Suprapubic skin (tissue), 4 donors: Measurements from ENCODE around the gene SLC5A8. TPM values are rescaled to one million over a fixed set of nuclear protein-coding genes. Genes with fewer than 3 reads are reported as not detected.

ENCODE experiments used
- DNase-seq, 2 donors: peaks; one replicate each; pipeline ENCODE4 v3.0.0-alpha.2; 2019; ENCODE audit warnings: low spot score in 2 of 2
- H3K27ac ChIP-seq: fragments of 200-600 bp; sonication (generic); one replicate; pipeline ENCODE4 v1.5.1; 2019
- H3K27me3 ChIP-seq: fragments of 200-600 bp; sonication (generic); one replicate; pipeline ENCODE4 v1.5.1; 2019
- H3K36me3 ChIP-seq: fragments of 200-600 bp; sonication (generic); one replicate; pipeline ENCODE4 v1.5.1; 2019
- H3K4me1 ChIP-seq: fragments of 200-600 bp; sonication (generic); one replicate; pipeline ENCODE4 v1.5.1; 2019
- H3K4me3 ChIP-seq: fragments of 200-600 bp; sonication (generic); one replicate; pipeline ENCODE4 v1.5.1; 2019; ENCODE audit warnings: mild to moderate bottlenecking
- H3K9me3 ChIP-seq: fragments of 200-600 bp; sonication (generic); one replicate; pipeline ENCODE4 v1.5.1; 2019
- EP300 ChIP-seq: sonication (generic); formaldehyde crosslinking; IDR thresholded peaks from one replicate; pipeline ENCODE4 v1.6.1; 2017; ENCODE audit warnings: antibody characterized with exemption
- POLR2A ChIP-seq, 2 donors: fragments of 450-650 bp; IDR thresholded peaks; one replicate each; pipeline ENCODE4 v1.6.1; 2017; ENCODE audit warnings: antibody characterized with exemption in 2 of 2, mild to moderate bottlenecking in 2 of 2, moderate library complexity in 2 of 2
- POLR2AphosphoS5 ChIP-seq, 3 donors: sonication (generic); formaldehyde crosslinking; IDR thresholded peaks; one replicate each; pipeline ENCODE4 v1.6.1; 2017; ENCODE audit warnings: antibody characterized with exemption in 3 of 3
- WGBS: methylation state at CpG from one replicate; pipeline ENCODE4 v1.1.5; 2018; 5-methylcytosine and 5-hydroxymethylcytosine counted together
- total RNA-seq, 4 donors: library from RNA; depleted of rRNA; stranded (reverse); fragments of >200 nt; gene quantifications; one replicate each; pipeline ENCODE4 v1.1.0, GENCODE V29; 2016
- TF ChIP-seq, protein P1 (sequence below), 2 donors: fragments of 200-600 bp in 1 of 2; fragments of 450-650 bp in 1 of 2; sonication (generic) in 1 of 2; IDR thresholded peaks; one replicate each; pipeline ENCODE4 v1.5.1; 2016 to 2019; ENCODE audit warnings: antibody characterized with exemption in 2 of 2, mild to moderate bottlenecking in 1 of 2, moderate library complexity in 1 of 2

The SLC5A8 gene
- total RNA-seq, 4 donors from 2014 or later = 0.38 to 1.3 (median 0.60) TPM; not detected in 1

GRCh38 chr12:101204602-101205304 lies 5.3 kb downstream of the SLC5A8 start:
- Histone ChIP-seq H3K9me3 (no peaks in the 10 kb centered on the region), H3K27ac (no peak overlapping the region), H3K36me3 (no peaks in the 10 kb centered on the region), H3K4me1 (peaks cover 6% of the 10 kb centered on the region), H3K4me3 (no peak overlapping the region), H3K27me3 (peaks cover 25% of the 10 kb centered on the region)
- DNase-seq = no peak
- TF ChIP-seq, protein P1, sequence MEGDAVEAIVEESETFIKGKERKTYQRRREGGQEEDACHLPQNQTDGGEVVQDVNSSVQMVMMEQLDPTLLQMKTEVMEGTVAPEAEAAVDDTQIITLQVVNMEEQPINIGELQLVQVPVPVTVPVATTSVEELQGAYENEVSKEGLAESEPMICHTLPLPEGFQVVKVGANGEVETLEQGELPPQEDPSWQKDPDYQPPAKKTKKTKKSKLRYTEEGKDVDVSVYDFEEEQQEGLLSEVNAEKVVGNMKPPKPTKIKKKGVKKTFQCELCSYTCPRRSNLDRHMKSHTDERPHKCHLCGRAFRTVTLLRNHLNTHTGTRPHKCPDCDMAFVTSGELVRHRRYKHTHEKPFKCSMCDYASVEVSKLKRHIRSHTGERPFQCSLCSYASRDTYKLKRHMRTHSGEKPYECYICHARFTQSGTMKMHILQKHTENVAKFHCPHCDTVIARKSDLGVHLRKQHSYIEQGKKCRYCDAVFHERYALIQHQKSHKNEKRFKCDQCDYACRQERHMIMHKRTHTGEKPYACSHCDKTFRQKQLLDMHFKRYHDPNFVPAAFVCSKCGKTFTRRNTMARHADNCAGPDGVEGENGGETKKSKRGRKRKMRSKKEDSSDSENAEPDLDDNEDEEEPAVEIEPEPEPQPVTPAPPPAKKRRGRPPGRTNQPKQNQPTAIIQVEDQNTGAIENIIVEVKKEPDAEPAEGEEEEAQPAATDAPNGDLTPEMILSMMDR (IDR thresholded peaks at IDR 0.05) = no peak
- TF ChIP-seq POLR2A (IDR thresholded peaks at IDR 0.05) (no peak), EP300 (no peak), POLR2AphosphoS5 (IDR thresholded peaks at IDR 0.05) (no peak)
- 67% methylated on average over 4 of the region's 4 CpGs for WGBS

DNA sequence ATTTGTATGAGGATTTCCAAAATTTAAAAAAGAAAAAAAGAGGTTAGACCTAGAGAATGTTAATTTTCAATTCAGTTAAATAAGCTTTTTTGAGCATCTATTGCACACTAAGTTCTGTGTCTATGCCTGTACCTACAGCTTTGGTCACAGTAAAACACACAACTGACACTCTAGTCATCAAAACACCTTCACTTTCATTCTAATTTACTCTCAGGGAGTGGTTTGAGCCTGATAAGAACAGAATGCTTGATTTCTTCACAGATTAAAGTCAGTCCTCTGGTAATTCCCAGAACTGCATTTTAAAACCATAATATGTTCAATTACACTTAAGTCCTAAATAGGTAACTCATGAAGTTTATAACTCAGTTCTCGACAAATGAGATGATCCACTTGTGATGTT lies 9.2 kb downstream of the SLC5A8 start:
- TF ChIP-seq POLR2AphosphoS5 (IDR thresholded peaks at IDR 0.05) (no peak), EP300 (no peak), POLR2A (IDR thresholded peaks at IDR 0.05) (no peak)
- TF ChIP-seq, protein P1 (IDR thresholded peaks at IDR 0.05) = no peak
- H3K4me1 ChIP-seq = no peaks in the 10 kb centered on the region
- WGBS = 90% methylated on average over 1 of the region's 1 CpG
- no peaks in the 10 kb centered on the region for H3K9me3 ChIP-seq
- no peaks in the 10 kb centered on the region for H3K36me3 ChIP-seq
- H3K4me3 ChIP-seq = no peak overlapping the region
- H3K27me3 ChIP-seq = no peaks in the 10 kb centered on the region
- H3K27ac ChIP-seq = no peak overlapping the region
- DNase-seq = no peak

DNA sequence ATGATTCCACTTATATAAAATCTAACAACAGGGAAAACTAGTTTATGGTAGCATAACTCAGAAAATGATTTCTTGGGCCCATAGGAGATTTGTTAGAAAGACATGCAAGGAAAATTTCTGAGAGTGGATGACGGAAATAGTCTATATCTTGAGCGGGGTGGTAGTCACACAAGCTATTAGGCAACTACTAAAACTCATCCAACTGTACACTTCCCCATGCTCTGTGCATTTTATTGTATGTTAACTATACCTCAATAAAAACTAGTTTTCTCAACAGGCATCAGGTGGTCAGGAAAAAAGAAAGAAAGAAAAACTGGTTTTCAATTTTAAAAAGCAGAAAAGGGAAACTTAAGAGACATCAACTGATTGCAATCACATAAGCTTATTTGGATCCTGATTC lies 9.9 kb downstream of the SLC5A8 start:
- H3K4me3 ChIP-seq = no peak overlapping the region
- no peaks in the 10 kb centered on the region for H3K27me3 ChIP-seq
- H3K4me1 ChIP-seq = no peaks in the 10 kb centered on the region
- no peak for TF ChIP-seq POLR2A (IDR thresholded peaks at IDR 0.05)
- WGBS = 93% methylated on average over 2 of the region's 2 CpGs
- no peaks in the 10 kb centered on the region for H3K36me3 ChIP-seq
- no peak for DNase-seq
- no peaks in the 10 kb centered on the region for H3K9me3 ChIP-seq
- no peak overlapping the region for H3K27ac ChIP-seq

- DNase-seq = no peak
- WGBS = 39% methylated on average over 2 of the region's 2 CpGs
- Histone ChIP-seq H3K27me3 (no peaks in the 10 kb centered on the region), H3K9me3 (no peaks in the 10 kb centered on the region), H3K27ac (no peak overlapping the region), H3K4me1 (no peaks in the 10 kb centered on the region), H3K4me3 (no peak overlapping the region), H3K36me3 (no peaks in the 10 kb centered on the region)
- TF ChIP-seq EP300 (no peak), POLR2A (IDR thresholded peaks at IDR 0.05) (no peak), POLR2AphosphoS5 (IDR thresholded peaks at IDR 0.05) (no peak)
- TF ChIP-seq, protein P1 (IDR thresholded peaks at IDR 0.05) = no peak
These were observed 23.7 kb downstream of the SLC5A8 start for GRCh38 chr12:101186291-101186690.

DNA sequence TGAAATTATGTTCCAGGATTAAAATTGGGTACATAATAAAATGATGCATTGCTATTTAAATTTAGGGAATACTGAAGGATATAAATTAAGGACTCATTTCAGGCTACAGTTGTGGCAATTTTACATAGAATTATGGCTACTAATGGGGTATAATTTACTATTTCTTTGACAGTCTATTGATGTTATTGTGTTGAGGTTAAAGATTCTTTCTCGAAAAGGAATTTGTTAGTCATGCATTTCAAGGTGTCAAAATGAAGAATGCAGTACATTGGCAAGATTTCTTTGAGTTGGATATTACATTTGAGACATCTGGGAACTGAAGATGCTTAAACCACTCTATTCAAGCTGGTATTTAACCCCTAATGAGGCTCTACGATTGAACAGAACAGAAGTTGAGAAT lies 28.3 kb downstream of the SLC5A8 start:
- Histone ChIP-seq H3K36me3 (no peaks in the 10 kb centered on the region), H3K4me1 (no peaks in the 10 kb centered on the region), H3K27me3 (no peaks in the 10 kb centered on the region), H3K27ac (no peak overlapping the region), H3K9me3 (no peaks in the 10 kb centered on the region), H3K4me3 (no peak overlapping the region)
- no peak for TF ChIP-seq EP300
- no peak for TF ChIP-seq POLR2AphosphoS5 (IDR thresholded peaks at IDR 0.05)
- TF ChIP-seq POLR2A (IDR thresholded peaks at IDR 0.05) = no peak
- TF ChIP-seq, protein P1 (IDR thresholded peaks at IDR 0.05) = no peak
- WGBS = 31% methylated on average over 2 of the region's 2 CpGs
- DNase-seq = no peak

DNA sequence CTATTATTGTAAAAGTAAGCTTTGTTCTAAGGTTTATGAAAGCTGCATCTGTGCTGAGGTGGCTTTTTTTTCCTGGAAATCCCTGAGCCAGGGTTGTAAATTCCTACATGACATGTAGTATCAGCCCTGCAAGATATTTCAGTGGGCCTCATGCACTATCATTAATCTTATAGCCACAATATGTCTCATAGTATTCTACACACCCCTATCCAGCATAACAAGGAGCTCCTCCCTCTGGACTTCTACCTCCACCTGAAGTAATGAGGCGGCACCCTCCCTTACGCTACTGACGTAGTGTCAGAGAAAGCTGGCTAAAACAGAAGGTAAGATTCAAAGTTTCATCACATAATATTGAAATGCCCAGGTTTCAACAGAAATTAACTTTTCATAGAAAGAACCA lies 35.5 kb downstream of the SLC5A8 start:
- no peak overlapping the region for H3K27ac ChIP-seq
- 66% methylated on average over 3 of the region's 3 CpGs for WGBS
- H3K4me3 ChIP-seq = no peak overlapping the region
- TF ChIP-seq, protein P1 (IDR thresholded peaks at IDR 0.05) = no peak
- no peak for TF ChIP-seq POLR2AphosphoS5 (IDR thresholded peaks at IDR 0.05)
- no peak for TF ChIP-seq POLR2A (IDR thresholded peaks at IDR 0.05)
- TF ChIP-seq EP300 = no peak
- H3K27me3 ChIP-seq = no peaks in the 10 kb centered on the region
- no peaks in the 10 kb centered on the region for H3K36me3 ChIP-seq
- H3K4me1 ChIP-seq = no peaks in the 10 kb centered on the region
- H3K9me3 ChIP-seq = no peaks in the 10 kb centered on the region
- DNase-seq = no peak
